Skeletal muscle satellite cell (primary cell): ENCODE measurements around the gene CHST8.

Experiments used
- H3K27me3 ChIP-seq: 2 replicates; pipeline ENCODE4 v1.7.0; 2013; ENCODE audit warnings: low read length; ENCODE audit not compliant: control insufficient read depth, insufficient read depth
- H3K36me3 ChIP-seq: 2 replicates; pipeline ENCODE4 v1.7.0; 2013; ENCODE audit warnings: mild to moderate bottlenecking, control low read depth, low read length; ENCODE audit not compliant: insufficient read depth
- H3K4me1 ChIP-seq: 2 replicates; pipeline ENCODE4 v1.7.0; 2013; ENCODE audit warnings: low read length; ENCODE audit not compliant: control insufficient read depth, insufficient read depth
- H3K4me2 ChIP-seq: 2 replicates; pipeline ENCODE4 v1.7.0; 2013; ENCODE audit warnings: mild to moderate bottlenecking, low read length
- H3K4me3 ChIP-seq: 2 replicates; pipeline ENCODE4 v1.7.0; 2013; ENCODE audit warnings: low read length
- H3K9ac ChIP-seq: 2 replicates; pipeline ENCODE4 v1.7.0; 2013; ENCODE audit warnings: mild to moderate bottlenecking, low read depth, low read length, moderate library complexity
- H3K9me3 ChIP-seq: replicated peaks from 2 replicates; pipeline ENCODE4 v1.7.0; 2013; ENCODE audit warnings: mild to moderate bottlenecking, control low read depth, low read length

The CHST8 gene

GRCh38 chr19:33723512-33723911 lies 101.8 kb downstream of the CHST8 start:
- Histone ChIP-seq H3K4me1 (no peaks in the 10 kb centered on the region), H3K27me3 (no peaks in the 10 kb centered on the region), H3K9ac (no peak overlapping the region), H3K36me3 (no peaks in the 10 kb centered on the region), H3K4me3 (no peak overlapping the region), H3K4me2 (no peak overlapping the region), H3K9me3 (no peaks in the 10 kb centered on the region)

- Histone ChIP-seq H3K4me1 (no peaks in the 10 kb centered on the region), H3K36me3 (no peaks in the 10 kb centered on the region), H3K9me3 (no peaks in the 10 kb centered on the region), H3K4me2 (no peak overlapping the region), H3K4me3 (no peak overlapping the region), H3K27me3 (no peaks in the 10 kb centered on the region), H3K9ac (no peak overlapping the region)
These were observed 102.4 kb downstream of the CHST8 start for GRCh38 chr19:33724021-33724720.

- Histone ChIP-seq H3K4me1 (no peaks in the 10 kb centered on the region), H3K27me3 (no peaks in the 10 kb centered on the region), H3K9me3 (no peaks in the 10 kb centered on the region), H3K4me3 (no peak overlapping the region), H3K36me3 (no peaks in the 10 kb centered on the region), H3K4me2 (no peak overlapping the region), H3K9ac (no peak overlapping the region)
These were observed 102.9 kb downstream of the CHST8 start for GRCh38 chr19:33724721-33725060.

GRCh38 chr19:33725567-33725966 lies 103.8 kb downstream of the CHST8 start:
- no peak overlapping the region for H3K4me3 ChIP-seq
- H3K27me3 ChIP-seq = no peaks in the 10 kb centered on the region
- H3K9ac ChIP-seq = no peak overlapping the region
- no peaks in the 10 kb centered on the region for H3K4me1 ChIP-seq
- H3K4me2 ChIP-seq = no peak overlapping the region
- H3K9me3 ChIP-seq = no peaks in the 10 kb centered on the region
- no peaks in the 10 kb centered on the region for H3K36me3 ChIP-seq

GRCh38 chr19:33726756-33727155 lies 105.0 kb downstream of the CHST8 start:
- no peak overlapping the region for H3K4me2 ChIP-seq
- no peak overlapping the region for H3K9ac ChIP-seq
- H3K36me3 ChIP-seq = no peaks in the 10 kb centered on the region
- H3K4me3 ChIP-seq = no peak overlapping the region
- no peaks in the 10 kb centered on the region for H3K27me3 ChIP-seq
- H3K4me1 ChIP-seq = no peaks in the 10 kb centered on the region
- no peaks in the 10 kb centered on the region for H3K9me3 ChIP-seq

- Histone ChIP-seq H3K9ac (no peak overlapping the region), H3K36me3 (no peaks in the 10 kb centered on the region), H3K4me2 (no peak overlapping the region), H3K9me3 (no peaks in the 10 kb centered on the region), H3K27me3 (no peaks in the 10 kb centered on the region), H3K4me1 (no peaks in the 10 kb centered on the region), H3K4me3 (no peak overlapping the region)
These were observed 105.7 kb downstream of the CHST8 start for GRCh38 chr19:33727331-33727998.

- Histone ChIP-seq H3K36me3 (no peaks in the 10 kb centered on the region), H3K4me3 (no peak overlapping the region), H3K9ac (no peak overlapping the region), H3K4me1 (no peaks in the 10 kb centered on the region), H3K4me2 (no peak overlapping the region), H3K27me3 (no peaks in the 10 kb centered on the region), H3K9me3 (no peaks in the 10 kb centered on the region)
These were observed 106.4 kb downstream of the CHST8 start for GRCh38 chr19:33728141-33728540.

GRCh38 chr19:33730858-33731607 lies 109.3 kb downstream of the CHST8 start:
- H3K27me3 ChIP-seq = no peaks in the 10 kb centered on the region
- no peak overlapping the region for H3K9ac ChIP-seq
- H3K36me3 ChIP-seq = no peaks in the 10 kb centered on the region
- no peaks in the 10 kb centered on the region for H3K4me1 ChIP-seq
- no peaks in the 10 kb centered on the region for H3K9me3 ChIP-seq
- no peak overlapping the region for H3K4me3 ChIP-seq
- H3K4me2 ChIP-seq = no peak overlapping the region

- Histone ChIP-seq H3K4me3 (no peak overlapping the region), H3K4me2 (no peak overlapping the region), H3K9ac (no peak overlapping the region), H3K4me1 (no peaks in the 10 kb centered on the region), H3K27me3 (no peaks in the 10 kb centered on the region), H3K36me3 (no peaks in the 10 kb centered on the region), H3K9me3 (no peaks in the 10 kb centered on the region)
These were observed 110.1 kb downstream of the CHST8 start for GRCh38 chr19:33731881-33732280.

- H3K9ac ChIP-seq = no peak overlapping the region
- H3K36me3 ChIP-seq = no peaks in the 10 kb centered on the region
- no peaks in the 10 kb centered on the region for H3K4me1 ChIP-seq
- H3K4me2 ChIP-seq = no peak overlapping the region
- no peaks in the 10 kb centered on the region for H3K27me3 ChIP-seq
- H3K9me3 ChIP-seq = no peaks in the 10 kb centered on the region
- no peak overlapping the region for H3K4me3 ChIP-seq
These were observed 113.2 kb downstream of the CHST8 start for GRCh38 chr19:33734913-33735312.

- no peak overlapping the region for H3K4me3 ChIP-seq
- H3K27me3 ChIP-seq = no peaks in the 10 kb centered on the region
- H3K4me2 ChIP-seq = no peak overlapping the region
- H3K9ac ChIP-seq = no peak overlapping the region
- no peaks in the 10 kb centered on the region for H3K9me3 ChIP-seq
- no peaks in the 10 kb centered on the region for H3K4me1 ChIP-seq
- H3K36me3 ChIP-seq = no peaks in the 10 kb centered on the region
These were observed 114.4 kb downstream of the CHST8 start for GRCh38 chr19:33736158-33736557.
